Erythroblast (primary cell): Measurements from ENCODE around the gene UBE2F.

Experiments used
- GATA1 ChIP-seq: IDR thresholded peaks from 2 replicates; pipeline ENCODE4 v1.6.1; 2011; ENCODE audit warnings: low read depth, mild to moderate bottlenecking, control low read depth, low read length, moderate library complexity
- POLR2A ChIP-seq: IDR thresholded peaks from 2 replicates; pipeline ENCODE4 v1.6.1; 2011; ENCODE audit warnings: mild to moderate bottlenecking, low read length

DNA sequence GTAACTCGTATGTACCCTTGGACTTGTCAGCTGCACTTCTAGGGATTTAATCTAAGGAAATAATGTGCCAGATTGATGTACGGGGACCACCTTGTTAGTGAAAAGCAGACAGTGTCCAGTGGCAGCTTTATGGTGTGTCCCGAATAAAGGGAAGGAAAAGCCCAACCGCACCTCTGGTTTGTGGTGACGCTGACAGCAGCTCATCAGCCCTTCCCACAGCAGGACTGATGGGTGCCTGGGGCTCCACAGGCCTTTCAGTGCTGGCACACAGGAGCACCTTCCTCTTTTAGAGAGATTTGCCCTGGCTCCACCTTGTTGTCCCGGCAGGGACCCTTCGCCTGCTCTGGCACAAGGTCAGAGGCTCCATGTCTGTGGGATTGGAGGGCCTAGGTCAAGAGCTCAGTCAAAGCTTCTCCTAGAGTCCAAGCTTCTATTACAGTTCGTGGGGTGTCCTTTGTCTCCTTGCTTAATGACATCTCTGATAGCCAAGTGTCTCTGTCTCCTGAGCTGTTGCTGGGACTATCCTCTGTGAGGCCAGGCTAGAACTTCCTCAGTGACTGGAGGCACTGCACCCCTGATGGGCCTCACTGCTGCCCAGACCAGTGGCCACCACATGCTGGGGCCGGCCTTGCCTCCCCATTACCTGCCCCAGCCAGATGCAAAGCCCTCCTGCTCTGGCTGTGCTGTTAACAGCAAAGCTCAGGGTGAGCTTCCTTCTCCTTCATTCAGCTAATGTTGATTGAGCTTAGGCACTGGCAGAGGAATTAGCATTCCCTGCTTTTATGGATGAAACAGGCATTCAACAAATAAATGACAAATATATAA lies 61.0 kb downstream of the UBE2F start:
- no peak for TF ChIP-seq POLR2A
- no peak for TF ChIP-seq GATA1
